Anterior cingulate cortex (tissue), 58 donors: ENCODE results near the gene DSPP.
"Not testable (repeated sequence)": the region's sequence is repeated elsewhere in the genome, so short reads cannot be mapped to it uniquely, and the experiment has no call there.

Experiments used
- DNase-seq, 58 donors: peaks; one replicate each; lab custom pipeline; 2025; lab: John Stamatoyannopoulos, UW

DSPP gene

GRCh38 chr4:87608229-87608628 lies at the start of gene DSPP:
DSPP (plus strand) TSS chr4:87608529; CDS start chr4:87610909, 2,380 bp downstream.
- DNase-seq, result no peak

DNA sequence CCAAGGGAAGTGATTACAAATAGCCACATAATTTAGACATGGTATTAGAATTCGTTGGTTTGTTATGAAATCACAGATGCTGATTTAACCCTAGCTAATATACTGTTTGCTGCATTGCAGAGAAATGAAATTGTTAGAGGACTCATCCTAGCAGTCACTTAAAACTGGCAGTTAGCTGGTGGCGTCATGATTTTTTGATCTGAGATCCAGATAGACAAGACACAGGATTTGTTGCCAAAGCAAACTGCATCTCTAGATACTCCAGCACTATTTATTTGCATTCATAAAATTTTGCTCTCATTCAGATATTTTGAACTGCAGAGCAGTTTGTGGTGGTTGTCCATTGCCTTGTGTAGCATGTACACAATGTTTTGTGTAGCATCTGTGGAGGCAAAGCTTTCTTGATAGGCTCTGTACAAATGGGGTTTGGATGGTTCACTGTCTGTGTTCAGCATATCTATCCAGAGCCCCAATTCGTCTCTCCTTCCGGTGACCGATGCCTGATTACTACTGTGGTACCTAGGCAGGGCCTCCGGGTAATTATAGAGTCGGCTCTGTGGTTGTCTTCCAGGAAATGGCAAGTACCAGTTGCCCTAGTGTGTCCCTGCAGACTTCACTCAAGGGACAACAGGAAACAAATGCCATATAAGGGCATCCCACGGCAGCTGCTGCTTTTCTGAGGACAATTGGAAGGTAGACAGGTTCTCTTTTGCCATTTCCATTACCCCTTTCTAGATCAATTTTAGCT lies 49.1 kb upstream of the DSPP start:
- DNase-seq, result no peak

GRCh38 chr4:87560802-87561201 lies 47.5 kb upstream of the DSPP start:
- no peak for DNase-seq

GRCh38 chr4:87565746-87566145 lies 42.6 kb upstream of the DSPP start:
- DNase-seq, result no peak

- no peak for DNase-seq
These were observed 42.1 kb upstream of the DSPP start for GRCh38 chr4:87566276-87566675.

- DNase-seq, result no peak
These were observed 41.1 kb upstream of the DSPP start for GRCh38 chr4:87567191-87567590.

GRCh38 chr4:87570290-87570805 lies 38.0 kb upstream of the DSPP start:
- no peak for DNase-seq

DNA sequence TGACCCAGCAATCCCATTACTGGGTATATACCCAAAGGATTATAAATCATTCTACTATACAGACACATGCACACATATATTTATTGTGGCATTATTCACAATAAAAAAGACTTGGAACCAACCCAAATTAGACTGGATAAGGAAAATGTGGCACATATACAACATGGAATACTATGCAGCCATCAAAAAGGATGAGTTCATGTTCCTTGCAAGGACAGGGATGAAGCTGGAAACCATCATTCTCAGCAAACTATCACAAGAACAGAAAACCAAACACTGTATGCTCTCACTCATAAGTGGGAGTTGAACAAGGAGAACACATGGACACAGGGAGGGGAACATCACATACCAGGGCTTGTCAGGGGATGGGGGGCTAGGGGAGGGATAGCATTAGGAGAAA lies 34.0 kb upstream of the DSPP start:
- DNase-seq, result not testable (repeated sequence)

GRCh38 chr4:87574996-87575395 lies 33.3 kb upstream of the DSPP start:
- DNase-seq, result no peak

DNA sequence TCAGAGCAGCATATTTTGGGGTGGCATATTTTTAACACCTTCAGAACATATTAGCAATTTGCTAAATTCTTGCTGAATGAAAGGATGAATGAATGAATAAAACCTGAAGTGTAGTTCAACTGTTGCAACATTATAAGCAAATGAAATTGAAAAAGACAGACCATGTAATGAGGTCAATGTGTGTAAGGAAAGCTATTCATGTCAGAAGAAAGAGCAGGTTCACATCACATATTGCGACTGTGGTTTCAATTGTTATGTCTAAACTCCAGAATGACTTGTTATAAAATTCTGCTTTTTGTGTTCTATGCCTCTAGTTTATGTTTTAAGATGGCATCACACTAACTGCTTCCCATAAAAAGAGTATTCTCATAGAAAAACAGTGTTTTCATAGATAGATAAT lies 32.9 kb upstream of the DSPP start:
- no peak for DNase-seq

- DNase-seq, result no peak
These were observed 32.3 kb upstream of the DSPP start for GRCh38 chr4:87575983-87576382.

- no peak for DNase-seq
These were observed 28.9 kb upstream of the DSPP start for GRCh38 chr4:87579478-87579877.

DNA sequence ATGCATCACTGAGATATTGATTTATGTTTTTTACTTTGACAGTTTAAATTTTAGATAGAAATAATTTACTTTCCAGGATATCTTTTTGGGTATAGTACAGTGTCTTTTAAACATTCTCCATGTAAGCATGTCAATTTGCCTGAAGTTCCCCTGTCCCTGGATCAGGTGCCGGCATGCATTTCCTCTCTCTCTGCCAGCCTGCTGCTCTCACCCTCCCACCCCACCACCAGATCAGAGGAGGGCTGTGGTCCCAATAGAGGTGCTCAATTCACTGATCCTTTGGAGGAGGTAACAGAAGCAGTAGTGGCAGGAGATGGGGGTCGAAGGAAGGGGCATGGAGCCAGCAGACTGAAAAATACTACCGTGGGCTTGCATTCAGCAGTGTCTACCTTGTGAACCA lies 28.3 kb upstream of the DSPP start:
- no peak for DNase-seq

DNA sequence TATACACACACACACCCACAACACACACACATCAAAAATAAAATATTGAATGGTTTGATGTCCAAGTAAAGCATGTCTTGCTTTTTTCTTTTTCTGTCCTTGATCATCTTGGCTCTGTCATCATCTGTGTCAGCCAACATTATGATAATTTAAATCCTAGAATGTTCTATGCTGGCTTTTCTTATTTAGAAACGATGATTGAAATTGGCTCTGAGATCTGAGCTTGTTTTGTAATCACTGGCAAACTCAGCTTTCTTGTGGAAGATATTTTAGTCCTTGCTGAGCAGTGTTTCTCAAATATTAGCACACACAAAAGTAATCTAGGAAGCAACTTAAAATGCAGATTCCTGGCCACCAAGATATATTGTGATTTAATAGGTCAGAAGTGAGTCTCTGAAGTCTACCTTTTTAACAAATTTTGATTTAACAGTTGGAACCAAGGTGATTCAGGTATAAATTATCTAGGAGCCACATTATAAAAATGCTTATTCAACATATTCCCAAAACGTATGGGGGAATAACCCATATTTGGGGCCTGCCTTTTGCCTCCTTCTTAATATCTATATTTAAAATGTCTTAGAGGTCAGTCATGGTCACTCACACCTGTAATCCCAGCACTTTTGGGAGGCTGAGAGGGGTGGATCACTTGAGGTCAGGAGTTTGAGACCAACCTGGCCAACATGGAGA lies 24.0 kb upstream of the DSPP start:
- peak in 1 of 58 donors; percentile 9 for DNase-seq

DNA sequence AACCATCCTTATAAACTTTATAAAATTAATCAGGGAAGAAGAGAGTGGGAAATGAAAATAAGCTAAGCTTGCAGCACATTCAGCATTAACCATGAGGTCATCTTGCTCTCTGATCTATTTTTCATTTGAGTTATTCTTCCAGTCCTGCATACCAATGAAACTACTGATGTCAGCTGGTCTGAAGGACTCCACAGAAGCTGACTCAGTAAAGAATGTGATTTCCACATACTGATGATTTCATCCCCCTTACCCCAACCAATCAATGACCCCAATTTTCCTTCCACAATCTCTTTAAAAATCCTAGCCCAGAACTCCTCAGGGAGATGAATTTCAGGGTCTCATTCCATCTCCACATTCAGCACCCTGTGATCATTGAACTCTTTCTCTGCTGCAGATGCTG lies 18.8 kb upstream of the DSPP start:
- DNase-seq, result no peak

- DNase-seq, result no peak
These were observed 16.2 kb upstream of the DSPP start for GRCh38 chr4:87592124-87592523.

DNA sequence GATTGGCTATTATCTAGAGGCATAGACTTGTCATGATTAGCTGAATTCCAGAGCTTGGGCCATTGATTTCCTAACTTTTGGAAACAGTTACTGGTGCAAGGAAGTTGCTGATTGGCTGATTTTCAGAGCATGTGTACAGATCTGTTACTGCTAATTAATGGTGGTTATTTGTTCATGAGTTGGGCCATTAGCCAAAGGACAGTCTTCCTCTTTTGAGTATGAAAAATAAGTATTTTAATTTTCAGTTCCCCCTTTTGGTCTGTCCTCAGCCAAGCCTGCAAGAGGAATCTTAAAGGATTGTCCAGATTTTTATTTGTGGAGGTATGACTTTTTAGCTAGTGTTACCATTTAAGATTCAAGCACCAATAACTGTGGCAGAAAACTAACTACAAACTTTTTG lies 7.0 kb upstream of the DSPP start:
- DNase-seq, result no peak

DNA sequence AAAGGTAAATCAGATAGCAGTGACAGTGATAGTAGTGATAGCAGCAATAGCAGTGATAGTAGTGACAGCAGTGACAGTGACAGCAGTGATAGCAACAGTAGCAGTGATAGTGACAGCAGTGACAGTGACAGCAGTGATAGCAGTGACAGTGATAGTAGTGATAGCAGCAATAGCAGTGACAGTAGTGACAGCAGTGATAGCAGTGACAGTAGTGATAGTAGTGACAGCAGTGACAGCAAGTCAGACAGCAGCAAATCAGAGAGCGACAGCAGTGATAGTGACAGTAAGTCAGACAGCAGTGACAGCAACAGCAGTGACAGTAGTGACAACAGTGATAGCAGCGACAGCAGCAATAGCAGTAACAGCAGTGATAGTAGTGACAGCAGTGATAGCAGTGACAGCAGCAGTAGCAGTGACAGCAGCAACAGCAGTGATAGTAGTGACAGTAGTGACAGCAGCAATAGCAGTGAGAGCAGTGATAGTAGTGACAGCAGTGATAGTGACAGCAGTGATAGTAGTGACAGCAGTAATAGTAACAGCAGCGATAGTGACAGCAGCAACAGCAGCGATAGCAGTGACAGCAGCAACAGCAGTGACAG lies 6.1 kb downstream of the DSPP start:
- no peak for DNase-seq

GRCh38 chr4:87616268-87616667 lies 7.9 kb downstream of the DSPP start:
- DNase-seq, result no peak

DNA sequence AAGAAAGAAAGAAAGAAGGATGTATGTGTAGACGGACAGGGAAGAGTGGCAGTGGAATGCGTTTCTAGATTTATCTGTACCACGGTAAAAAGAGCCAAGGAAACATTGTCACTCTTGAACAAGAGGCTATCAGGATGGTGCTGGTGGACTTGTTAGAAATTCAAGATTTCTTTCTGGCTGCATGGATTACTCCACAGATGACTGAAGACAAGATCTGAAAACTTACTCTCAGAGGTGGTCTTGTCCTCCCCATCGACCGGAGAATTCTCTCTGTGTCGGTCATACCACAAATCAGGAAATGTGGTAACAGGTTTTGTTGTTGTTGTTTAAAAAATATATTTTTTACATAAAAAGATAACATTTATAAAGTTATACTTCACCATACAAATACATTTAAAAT lies 11.8 kb downstream of the DSPP start:
- no peak for DNase-seq

DNA sequence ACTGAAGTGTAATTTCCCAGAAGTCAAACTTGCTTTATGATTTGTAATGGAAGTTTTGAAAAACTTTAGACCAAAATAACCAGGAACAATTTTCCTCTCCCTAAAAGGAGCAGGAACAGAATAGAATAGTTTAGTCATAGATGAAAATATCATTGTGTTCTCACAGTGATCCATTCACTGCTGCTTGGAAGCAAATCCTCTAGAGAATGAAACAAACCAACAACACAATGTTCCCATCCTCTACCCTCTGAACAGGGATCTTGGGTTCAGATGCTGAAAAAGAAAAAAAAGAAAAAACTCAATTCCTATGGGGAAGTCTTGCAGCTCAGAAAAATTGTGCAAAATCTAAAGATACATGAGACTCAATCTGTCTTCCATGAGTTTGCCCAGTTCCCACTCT lies 12.2 kb downstream of the DSPP start:
- DNase-seq, result no peak

GRCh38 chr4:87622303-87622702 lies 14.0 kb downstream of the DSPP start:
- peak in 7 of 58 donors; percentile 1 to 9 (median 5) for DNase-seq
